ENCODE results near the gene FHIT.

FHIT gene

GRCh38 chr3:60986552-60986951 is 264.7 kb downstream of the FHIT start:
- H3K4me3 ChIP-seq (ENCODE audit: low read depth, low read length) = no peak overlapping the region
- TF ChIP-seq CTCF (IDR thresholded peaks at IDR 0.05; ENCODE audit: low read depth, low read length, missing control alignments) = no peak
- DNase-seq (ENCODE audit: low read depth) = no peak

GRCh38 chr3:60983906-60984305 is 267.3 kb downstream of the FHIT start:
- H3K4me3 ChIP-seq (ENCODE audit: low read depth, low read length) = no peak overlapping the region
- TF ChIP-seq CTCF (IDR thresholded peaks at IDR 0.05; ENCODE audit: low read depth, low read length, missing control alignments) = no peak
- no peak for DNase-seq (ENCODE audit: low read depth)

DNA sequence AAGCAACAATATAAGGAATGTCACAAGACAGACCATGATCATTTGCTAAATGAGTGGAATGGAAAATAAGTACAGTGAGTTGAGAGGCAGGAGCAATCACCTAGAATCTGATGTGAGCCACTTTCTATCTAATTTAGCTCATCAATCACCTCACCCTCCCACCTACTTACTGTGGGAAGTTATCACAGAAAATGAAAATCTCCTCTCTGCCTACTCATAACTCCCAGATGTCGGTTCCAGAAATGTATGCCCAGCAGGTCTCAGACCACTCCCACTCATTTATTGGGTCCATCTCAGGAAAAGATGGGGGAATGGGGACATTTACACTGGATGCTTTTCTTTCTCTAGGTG is 270.9 kb downstream of the FHIT start:
- TF ChIP-seq CTCF (IDR thresholded peaks at IDR 0.05; ENCODE audit: low read depth, low read length, missing control alignments) = no peak
- H3K4me3 ChIP-seq (ENCODE audit: low read depth, low read length) = no peak overlapping the region
- DNase-seq (ENCODE audit: low read depth) = no peak

DNA sequence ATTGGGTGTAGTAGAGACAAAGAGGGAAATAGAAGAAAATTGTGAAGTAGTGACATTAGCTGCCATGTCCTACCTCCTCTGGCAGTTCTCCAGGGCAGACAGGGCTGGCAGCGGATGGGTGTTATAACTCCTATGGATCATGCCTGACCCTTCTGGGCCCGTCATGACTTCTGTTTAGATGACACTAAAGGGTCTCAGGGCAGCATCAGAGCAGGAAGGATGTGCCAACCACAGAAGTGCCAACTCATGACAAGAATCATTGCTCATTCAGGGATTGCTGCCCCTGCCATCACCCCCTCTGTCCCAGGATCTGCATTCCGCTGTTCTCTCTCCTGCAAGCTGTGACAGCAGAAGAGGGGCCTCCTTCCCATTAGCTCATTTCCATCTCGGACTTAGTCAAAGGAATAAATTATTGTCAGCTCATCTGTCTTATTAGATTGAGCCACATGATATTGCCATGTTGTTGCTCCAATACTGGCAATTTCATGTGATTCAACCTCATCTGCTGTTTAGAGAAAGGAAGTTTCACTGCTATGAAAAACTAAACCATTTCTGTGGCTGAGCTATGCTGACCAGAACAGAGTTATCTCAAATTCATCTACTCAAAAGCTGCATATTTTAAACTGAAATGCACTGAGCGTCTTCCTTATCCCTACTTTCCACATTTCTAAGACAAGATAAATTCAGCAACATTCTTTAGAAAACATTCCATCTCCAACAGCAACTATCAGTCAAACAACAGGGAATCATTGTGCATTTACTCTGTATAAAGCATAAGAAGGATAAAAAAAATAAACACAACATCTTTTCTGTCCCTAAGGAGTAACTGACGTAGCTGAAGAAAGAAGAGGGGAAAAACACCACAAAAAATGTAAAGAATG is 271.6 kb downstream of the FHIT start:
- no peak for TF ChIP-seq CTCF (IDR thresholded peaks at IDR 0.05; ENCODE audit: low read depth, low read length, missing control alignments)
- DNase-seq (ENCODE audit: low read depth) = no peak
- H3K4me3 ChIP-seq (ENCODE audit: low read depth, low read length) = no peak overlapping the region

- TF ChIP-seq CTCF (IDR thresholded peaks at IDR 0.05; ENCODE audit: low read depth, low read length, missing control alignments) = no peak
- no peak overlapping the region for H3K4me3 ChIP-seq (ENCODE audit: low read depth, low read length)
- DNase-seq (ENCODE audit: low read depth) = no peak
These were observed 277.9 kb downstream of the FHIT start for GRCh38 chr3:60973321-60973720.

DNA sequence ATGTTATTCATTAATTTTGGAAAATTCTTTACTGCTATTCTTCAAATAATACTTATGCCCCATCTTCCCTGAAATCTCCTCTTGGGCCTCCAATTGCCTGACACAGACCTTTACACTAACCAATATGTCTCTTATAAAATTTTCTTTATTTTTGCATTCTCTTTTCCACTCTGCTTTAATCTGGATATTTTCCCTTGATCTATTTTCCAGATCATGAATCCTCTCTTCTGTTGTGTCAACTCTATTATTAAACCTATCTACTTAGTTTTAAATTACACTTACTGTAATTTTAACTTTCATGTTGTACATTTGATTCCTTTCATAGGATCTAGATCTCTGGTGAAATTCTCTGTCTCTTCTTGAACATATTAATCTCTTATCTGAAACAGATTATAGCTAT is 278.7 kb downstream of the FHIT start:
- no peak for DNase-seq (ENCODE audit: low read depth)
- no peak overlapping the region for H3K4me3 ChIP-seq (ENCODE audit: low read depth, low read length)
- TF ChIP-seq CTCF (IDR thresholded peaks at IDR 0.05; ENCODE audit: low read depth, low read length, missing control alignments) = no peak

DNA sequence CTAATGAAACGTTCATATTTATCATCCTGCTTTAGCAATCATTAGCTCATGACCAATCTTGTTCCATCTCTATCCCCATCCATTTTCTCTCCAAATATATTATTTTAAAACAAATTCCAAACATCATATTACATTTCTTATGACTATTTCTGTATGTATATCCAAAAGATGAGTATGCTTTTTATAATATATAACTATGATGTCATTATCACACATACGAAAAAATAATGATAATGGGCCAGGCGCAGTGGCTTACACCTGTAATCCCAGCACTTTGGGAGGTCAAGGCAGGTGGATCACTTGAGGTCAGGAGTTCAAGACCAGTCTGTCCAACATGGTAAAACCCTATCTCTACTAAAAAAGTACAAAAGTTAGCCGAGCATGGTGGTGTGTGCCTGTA is 280.4 kb downstream of the FHIT start:
- TF ChIP-seq CTCF (IDR thresholded peaks at IDR 0.05; ENCODE audit: low read depth, low read length, missing control alignments) = no peak
- no peak overlapping the region for H3K4me3 ChIP-seq (ENCODE audit: low read depth, low read length)
- no peak for DNase-seq (ENCODE audit: low read depth)
